Left renal cortex interstitium (tissue), 4 donors: ENCODE data around the gene DBN1. TPM values are rescaled to one million over a fixed set of nuclear protein-coding genes. Genes with fewer than 3 reads are reported as not detected.
A peak's percentile ranks its signal among the peaks of the same experiment; 100 is the strongest.
"Not testable (repeated sequence)": the region's sequence is repeated elsewhere in the genome, so short reads cannot be mapped to it uniquely, and the experiment has no call there.

Experiments used
- DNase-seq, 4 donors: peaks; one replicate each; pipeline ENCODE4 v3.0.0-alpha.2; 2013; ENCODE audit warnings: low read depth in 4 of 4, low spot score in 2 of 4, missing footprints in 1 of 4
- polyA plus RNA-seq, 4 donors: library from polyadenylated mRNA; unstranded; fragments of 120-200 nt; gene quantifications; one replicate each; pipeline ENCODE4 v1.2.1, GENCODE V29; 2013; ENCODE audit not compliant: insufficient read length in 4 of 4

DBN1 gene
- polyA plus RNA-seq, 4 donors: 166 to 235 (median 214) TPM

DNA sequence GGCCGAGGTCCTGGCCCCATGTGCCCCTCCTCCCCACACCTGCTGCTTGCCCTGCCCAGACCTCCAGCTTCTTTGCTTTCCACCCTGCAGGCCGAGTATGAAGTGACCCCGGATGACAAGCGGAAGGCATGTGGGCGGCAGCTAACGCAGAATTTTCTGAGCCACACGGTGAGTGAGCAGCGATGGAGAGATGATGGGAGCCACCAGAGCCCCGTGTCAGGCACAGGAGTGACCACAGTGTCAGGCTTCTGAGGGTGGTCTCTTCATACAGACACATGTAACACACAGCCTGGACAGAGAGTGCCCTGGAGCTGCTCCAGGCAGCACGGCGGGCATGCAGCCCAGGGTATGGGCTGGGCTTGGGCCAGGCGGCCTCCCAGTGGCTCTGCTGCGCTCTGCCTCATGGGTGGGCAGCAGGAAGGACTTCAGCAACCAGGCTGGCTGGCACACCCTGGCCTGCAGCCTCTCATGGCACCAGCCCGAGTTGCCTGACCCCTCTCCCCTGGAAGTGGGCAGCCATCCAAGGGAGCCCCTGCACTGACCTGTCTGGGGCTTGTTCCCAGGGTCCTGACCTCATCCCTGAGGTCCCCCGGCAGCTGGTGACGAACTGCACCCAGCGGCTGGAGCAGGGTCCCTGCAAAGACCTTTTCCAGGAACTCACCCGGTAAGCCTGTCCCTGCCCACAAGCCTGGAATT is 41.1 kb downstream of the DBN1 start:
- DNase-seq: no peak

DNA sequence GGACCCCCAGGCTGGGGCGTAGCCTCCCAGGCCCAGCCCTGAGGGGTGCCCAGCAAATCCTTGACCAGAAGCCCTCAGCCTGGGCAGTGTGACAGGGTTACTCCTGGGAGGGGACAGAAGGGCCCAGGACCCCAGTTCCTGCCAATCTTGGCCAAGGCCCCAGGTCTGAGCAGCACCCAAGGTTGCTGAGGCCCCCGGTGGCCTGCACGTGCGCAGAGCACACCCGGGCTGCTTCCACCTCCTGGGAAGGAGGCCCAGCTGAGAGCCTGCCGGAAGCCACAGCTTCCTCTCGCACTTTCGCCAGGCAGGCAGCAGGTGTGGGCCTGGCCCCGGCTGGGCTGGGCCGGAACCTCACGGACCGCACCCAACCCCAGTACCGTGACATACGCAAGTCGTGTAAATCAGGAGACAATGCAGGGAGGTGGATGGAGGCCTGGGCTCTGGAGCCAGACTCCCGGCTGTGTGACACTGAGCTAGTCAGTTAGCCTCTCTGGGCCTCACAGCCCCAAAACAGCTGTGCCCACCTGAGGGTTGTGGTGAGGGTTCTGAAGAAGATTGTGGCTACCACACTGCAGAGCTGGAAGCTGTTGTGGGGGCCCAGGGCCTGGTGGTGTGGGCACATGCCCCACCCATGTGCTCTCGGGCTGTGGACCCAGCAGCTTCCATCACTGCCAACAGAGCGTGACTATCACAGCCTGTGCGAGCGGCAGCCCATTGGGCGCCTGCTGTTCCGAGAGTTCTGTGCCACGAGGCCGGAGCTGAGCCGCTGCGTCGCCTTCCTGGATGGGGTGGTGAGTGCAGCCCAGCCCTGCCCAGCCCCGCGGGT is 41.9 kb downstream of the DBN1 start:
- no peak for DNase-seq

DNA sequence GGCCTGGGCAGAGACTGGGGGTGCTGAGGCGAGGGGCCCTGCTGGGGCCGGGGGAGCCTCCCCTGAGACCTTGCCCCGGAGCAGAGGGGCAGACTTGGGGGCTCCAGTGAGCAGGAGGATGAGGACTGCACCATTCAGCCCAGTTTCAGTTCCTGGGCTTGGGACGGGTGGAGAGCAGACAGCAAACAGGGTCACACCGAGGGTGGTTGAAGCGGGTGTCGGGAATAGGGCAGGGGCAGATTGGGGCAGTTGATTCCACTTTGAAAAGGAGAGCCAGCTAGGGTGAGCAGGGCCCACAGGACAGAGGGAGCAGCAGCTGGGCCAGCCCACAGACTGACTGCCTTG is 42.5 kb downstream of the DBN1 start:
- no peak for DNase-seq

DNA sequence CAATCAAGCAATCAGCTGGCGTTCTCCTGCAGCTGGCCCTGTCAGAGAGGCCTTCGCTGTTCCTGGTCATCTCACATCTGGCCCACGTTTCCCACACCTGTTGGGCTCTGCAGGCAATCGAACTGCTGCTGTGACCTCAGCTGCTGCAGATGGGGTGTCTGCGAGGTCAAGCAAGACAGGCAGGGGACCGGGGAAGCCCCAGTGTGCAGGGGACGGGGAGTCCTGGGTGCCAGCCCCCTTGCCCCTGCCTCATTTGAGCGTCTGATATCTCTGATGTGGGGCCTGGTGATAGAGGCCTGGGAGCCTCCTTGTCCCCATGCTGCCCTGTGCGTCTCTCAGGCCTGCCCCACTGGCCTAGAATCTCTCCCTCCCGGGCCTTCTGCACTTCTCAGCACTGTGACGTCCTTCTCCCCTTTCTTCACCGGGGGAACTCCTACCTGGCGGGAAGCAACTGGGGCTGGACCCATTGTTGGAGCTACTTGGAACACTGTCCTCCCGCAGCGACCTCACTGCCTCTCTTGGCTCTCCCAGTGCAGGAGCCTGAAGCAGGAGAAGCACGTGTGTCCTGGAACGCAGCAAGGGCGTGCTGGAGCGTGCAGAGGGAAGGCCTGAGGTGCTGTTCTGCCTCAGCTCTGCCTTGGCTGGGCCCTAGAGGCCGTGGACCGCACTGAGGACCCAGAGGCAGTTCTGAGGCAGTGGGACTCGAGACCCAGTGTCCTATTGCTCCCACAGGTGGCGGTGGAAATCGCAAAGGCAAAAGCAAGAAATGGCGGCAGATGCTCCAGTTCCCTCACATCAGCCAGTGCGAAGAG is 43.1 kb downstream of the DBN1 start:
- DNase-seq: no peak

DNA sequence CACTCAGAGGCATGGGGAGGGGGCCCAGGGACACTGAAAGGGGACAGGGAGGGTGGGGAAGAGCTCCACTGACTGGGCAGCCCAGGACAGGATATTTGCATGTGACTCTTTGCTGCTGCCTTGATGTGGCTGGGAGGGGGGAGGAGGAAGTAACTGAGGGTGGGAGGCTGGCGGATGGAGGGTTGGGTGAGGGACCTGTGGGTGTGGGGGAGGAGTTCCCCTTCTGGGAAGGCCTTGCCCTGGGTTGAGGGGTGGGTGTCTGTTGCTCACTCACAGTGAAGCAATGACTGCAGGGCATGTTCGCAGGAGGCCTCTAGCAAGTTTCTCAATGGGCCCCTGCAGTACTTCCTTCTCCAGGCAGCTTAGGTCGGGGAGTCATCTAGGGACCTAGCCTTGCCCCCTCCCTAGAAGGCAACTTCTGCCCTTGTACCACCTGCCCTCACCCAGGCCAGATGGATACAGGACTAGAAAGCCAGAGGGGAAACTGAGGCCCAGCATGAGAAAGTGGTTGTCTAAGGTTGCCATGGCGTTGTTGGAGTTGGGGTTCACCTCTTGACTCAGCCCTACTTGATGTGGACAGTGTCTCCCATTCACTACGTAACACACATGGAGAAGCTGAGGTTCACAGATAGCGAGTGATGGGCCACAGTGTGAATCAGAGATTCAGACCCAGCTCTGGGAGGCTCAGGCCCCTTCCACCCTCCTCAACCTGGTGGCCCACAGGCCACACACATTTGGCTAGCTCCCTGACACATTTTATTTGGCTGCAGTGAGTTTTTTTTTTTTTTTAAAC is 44.0 kb downstream of the DBN1 start:
- DNase-seq: no peak

DNA sequence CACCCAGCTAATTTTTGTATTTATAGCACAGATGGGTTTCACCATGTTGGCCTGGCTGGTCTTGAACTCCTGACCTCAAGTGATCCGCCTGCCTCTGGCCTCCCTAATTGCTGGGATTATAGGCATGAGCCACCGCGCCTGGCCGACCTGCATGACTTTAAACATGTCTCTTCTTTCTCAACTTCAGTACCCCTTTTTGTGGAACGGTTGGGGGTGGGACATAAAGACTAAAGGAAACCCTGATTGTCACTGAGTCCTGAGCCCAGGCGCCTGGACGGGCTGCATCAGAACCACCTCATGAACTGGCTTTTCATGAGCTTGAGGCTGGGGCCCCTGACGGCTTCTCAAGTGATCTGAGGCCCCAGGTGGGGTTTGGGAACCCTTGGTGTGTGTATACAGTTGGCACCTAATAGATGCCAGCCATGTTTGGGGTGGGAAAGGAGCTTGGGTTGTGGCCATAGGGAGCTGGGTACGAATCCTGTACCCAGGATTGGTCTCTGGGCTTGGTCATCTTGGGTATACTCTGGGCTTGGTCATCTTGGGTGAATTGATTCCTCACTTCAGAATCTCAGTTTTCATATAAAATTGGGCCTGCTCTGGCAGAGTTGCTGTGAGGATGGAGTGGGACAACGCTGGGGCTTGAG is 44.7 kb downstream of the DBN1 start:
- no peak for DNase-seq

DNA sequence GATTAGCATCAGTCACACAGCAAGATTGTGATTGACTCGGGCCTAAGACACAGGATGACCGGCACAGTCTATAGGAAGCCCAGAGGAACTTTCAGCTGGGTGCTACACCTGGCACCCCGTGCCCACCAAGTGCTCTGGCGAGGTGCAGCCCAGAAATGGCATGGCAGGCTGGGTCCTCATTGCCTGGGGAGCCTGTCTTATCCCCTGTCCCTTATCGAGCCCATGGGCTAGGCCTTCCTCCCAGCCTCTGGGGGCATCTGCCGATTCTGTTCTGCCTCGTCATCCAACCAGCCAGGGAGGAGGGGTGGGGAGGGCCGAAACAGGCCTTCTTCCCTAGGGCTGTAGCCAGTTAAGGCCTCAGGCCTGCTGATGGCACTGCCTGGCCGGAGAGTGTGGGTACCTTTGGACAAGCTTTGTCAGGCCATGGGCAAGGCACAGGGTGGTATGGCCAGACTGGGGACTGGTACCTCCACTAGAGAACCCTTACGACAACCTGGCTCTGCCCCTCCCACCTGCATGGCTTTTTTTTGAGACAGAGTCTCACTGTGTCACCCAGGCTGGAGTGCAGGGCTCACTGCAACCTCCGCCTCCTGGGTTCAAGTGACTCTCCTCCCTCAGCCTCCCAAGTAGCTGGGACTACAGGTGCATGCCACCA is 45.4 kb downstream of the DBN1 start:
- no peak for DNase-seq

DNA sequence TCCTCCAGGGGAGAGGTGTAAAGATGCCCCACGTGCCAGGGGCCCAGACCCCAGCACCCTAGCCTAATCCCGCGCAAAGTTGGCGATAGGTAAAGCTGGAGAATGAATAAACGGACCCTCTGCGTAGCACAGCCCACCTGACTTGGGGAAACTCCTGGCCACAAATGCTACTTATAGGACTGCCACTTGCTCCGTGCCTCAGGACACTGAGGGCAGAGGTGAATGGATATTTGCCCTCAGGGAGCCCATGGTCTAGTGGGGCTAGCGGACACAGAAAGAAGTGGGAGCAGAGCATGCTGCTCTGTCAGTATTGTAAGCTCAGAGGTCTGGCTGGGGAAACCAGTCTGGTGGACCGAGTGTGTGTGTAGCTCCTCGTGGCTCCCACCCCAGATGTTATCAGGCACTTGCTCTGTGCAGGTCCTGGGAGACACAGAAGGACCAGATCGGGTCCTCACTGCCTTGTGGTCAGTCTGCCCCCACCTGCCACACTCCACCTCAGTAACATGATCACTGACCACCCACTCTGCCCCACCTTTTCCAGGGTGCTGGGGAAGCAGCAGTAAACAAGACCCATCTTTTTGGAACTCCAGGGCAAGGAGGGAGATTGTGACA is 46.1 kb downstream of the DBN1 start:
- DNase-seq: no peak

DNA sequence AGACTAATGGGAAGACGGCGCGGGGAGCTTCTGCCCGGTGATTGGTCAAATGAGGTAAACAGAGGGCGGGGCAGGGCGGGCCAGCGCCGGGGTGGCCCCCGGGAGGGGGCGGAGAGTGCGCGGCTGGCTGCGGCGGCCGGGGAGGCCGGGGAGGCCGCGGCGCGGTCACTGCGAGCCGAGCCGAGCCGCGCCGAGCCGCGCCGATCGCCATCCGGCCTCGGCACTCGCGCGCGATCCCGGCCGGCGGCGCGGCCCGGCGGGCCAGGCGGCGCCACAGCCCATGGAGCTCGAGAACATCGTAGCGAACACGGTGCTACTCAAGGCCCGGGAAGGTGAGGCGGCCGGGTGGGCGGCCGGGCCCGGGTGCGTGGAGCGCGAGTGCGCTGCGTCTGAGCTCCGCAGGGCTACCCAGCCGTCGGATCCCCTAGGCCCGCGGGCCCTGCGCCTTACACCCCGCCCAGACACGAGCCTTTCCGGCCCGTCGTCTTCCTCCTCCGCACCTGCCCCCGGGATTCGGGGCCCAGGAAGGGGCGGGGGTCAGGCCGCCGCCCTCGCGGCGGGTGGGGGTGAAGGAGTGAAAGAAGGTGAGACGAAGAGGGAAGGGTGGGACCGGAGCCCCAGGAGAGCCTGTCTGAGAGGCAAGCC is 46.7 kb downstream of the DBN1 start, which contains the start of gene GRK6:
Gene GRK6 (plus strand): TSS at position 111 of the 645 bp plus-strand sequence. CDS start 170 bp downstream, at position 281.
- no peak for DNase-seq

DNA sequence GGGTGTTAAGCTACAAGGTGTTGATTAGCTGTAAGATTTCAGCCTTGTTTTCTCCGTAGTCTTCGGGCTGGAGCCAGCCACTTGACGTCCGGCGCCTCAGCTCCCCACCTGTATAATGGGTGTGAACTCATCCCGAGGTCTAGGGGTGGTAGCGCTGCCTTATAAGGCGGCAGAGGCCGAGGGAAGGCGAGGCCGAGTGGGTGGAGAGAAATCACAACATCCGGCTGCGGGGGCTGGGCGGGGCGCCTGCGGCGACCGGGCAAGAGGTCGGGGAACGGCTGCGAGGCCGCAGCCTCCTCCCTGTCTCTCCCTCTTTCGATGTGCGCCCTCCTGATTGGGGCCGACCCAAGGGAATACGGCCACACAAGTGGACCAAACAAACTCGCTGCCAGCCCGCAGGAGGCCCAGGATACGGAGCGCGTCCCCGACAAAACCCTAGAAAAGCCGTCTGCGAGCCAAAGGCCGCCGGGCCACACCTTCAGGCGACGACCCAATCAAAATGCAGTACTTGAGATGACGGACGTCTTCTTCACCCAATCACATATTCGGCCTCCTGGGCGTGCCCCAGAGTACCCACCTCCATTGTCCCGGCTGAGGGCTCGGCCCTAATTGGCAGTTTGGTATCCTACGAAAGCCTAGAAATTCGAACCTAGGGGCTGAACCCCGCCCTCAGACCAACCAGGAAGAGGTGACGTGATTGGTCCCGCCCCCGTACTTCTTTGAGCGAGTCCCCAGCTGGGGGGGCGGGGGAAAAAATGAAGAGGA is 47.5 kb downstream of the DBN1 start:
- DNase-seq: peak; percentile 100

DNA sequence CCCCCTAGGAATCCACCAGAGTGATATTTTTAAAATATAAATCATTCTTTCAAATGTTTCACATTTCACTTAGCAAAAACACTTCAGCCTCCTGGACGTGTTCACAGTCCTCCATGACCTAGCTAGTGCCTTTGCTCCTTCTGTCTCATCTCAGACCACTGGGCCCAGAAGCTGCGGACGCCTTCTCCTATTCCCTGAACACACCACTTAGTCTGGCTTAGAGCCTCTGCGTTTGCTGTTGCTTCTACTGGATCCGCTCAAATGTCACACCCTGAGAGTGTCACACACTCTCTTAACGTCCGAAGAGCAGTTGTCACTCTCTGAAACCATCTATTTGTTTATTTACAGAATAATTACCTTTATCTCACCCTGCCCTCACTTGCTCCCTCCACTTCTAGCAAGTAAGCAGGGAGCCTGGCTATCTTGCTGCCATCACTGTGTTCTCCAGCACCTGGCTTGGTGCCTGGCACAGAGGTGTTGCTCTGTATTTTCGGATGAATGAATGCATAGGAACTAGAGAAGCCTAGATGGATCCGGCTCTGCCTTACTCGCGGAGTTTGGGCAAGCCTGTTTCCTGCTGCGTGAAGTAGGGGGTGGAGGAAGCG is 48.1 kb downstream of the DBN1 start:
- DNase-seq: no peak

DNA sequence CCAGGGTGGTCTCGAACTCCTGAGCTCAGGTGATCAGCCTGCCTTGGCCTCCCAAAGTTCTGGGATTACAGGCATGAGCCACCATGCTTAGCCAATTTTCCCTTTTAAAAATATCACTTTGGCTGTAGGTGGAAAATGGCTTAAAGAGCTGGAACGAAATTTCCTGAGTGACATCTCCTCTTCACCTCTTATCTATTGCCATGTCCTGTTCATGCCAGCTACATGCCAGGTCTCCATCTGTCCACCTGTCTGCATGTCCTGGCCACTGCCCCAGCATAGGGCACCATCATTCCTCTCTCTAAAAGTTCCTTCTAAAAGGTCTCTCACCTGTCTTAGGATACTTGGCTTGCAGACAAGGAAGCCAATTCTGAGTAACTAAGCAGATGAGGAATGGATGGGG is 49.8 kb downstream of the DBN1 start:
- no peak for DNase-seq

DNA sequence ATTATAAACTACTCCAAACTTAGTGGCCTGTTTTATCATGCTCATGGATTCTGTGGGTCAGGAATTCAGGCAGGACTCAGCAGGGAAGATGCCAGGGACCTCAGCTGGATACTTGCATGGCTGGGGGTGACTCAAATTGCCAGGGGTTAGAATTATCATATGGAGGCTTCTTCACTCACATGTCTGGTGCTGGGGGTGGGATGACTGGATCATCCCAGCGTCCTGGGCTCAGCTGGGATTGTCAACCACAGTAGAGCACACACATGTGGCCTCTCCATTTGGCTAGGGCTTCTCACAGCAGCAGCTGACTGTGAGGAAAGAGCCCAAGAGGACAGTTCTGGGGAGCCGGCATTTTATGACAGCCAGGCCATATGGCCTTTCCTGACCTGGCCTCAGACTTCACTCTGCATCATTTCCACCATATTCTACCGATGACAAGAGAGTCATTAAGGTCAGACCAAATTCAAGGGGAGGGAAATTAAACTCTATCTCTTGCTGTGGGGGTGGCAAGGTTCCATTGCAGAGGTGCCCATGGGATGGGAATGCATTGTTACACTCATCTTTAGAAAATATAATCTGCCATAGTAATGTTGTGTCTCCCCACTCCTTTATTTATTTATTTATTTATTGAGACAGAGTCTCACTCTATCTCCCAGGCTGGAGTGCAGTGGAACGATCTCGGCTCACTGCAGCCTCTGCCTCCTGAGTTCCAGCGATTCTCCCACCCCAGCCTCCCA is 52.2 kb downstream of the DBN1 start:
- no peak for DNase-seq

DNA sequence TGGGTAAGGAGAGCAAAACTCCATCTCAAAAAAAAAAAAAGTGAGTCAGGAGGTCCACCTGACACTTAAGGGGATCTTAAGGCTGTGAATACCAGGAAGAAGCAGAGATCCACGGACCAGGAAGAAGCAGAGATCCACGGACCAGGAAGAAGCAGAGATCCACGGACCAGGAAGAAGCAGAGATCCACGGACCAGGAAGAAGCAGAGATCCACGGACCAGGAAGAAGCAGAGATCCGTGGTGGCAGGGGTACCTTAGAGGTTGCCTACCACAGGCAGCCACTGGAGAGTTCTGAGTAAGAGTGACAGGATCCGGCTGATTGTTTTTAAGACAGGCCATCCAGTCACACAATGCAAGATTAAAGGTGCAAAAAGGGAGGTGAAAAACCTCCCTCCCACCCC is 53.0 kb downstream of the DBN1 start:
- not testable (repeated sequence) for DNase-seq

DNA sequence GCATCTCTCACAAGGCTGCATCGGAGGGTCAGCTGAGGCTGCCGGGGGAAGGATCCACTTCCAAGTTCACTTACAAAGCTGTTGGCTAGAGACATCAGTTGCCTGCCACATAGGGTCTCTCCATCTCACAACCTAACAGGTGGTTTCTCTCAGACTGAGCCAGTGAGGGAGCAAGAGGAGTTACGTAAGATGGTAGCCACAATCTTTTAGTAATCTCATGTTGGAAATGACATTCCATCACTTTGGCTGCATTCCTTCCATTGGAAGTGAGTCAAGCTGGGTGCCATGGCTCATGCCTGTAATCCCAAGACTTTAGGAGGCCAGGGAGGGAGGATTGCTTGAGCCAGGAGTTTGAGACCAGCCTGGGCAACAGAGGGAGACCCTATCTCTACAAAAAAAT is 54.4 kb downstream of the DBN1 start:
- DNase-seq: no peak

DNA sequence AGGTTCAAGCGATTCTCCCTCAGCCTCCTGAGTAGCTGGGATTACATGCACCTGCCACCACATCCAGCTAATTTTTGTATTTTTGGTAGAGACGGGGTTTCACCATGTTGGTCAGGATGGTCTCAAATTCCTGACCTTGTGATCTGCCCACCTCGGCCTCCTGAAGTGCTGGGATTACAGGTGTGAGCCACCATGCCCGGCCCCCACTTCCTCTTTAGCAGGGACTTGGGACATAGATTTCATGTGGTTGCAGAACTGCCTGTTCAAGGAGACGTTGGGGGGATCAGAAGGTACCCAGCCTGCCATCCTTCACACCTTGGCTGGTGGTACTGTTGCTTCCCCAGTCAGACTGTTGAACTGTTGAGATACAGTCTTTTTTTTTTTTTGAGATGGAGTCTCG is 56.4 kb downstream of the DBN1 start:
- not testable (repeated sequence) for DNase-seq

DNA sequence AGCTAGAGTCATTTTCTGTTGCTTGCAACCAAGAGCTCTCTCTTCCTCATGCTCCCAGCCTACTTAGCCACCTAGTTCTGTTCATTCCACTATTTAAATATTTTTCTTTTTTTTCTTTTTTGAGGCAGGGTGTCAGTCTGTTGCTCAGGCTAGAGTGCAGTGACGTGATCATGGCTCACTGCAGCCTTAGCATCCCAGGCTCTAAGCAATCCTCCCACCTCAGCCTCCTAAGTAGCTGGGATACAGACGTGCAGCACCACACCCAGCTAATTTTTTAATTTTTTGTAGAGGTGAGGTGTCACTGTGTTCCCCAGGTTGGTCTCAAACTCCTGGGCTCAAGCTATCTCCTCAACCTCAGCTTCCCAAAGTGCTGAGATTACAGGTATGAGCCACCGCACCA is 59.0 kb downstream of the DBN1 start:
- DNase-seq: no peak
